GM06990 (cell line): ENCODE results near the gene NUB1.

Experiments used
- DNase-seq: peaks from one replicate; pipeline ENCODE4 v3.0.0-alpha.2; 2011; ENCODE audit not compliant: insufficient read length; ENCODE audit errors: extremely low read depth
- H3K27me3 ChIP-seq: replicated peaks from 2 replicates; pipeline ENCODE4 v1.6.0; 2011; ENCODE audit warnings: low read length; ENCODE audit not compliant: control insufficient read depth, insufficient read depth
- H3K36me3 ChIP-seq: 2 replicates; pipeline ENCODE4 v1.5.1; 2011; ENCODE audit warnings: low read length; ENCODE audit not compliant: control insufficient read depth, insufficient read depth
- H3K4me3 ChIP-seq: replicated peaks from 2 replicates; pipeline ENCODE4 v1.5.1; 2011; ENCODE audit warnings: low read depth, mild to moderate bottlenecking, control low read depth, low read length
- TF ChIP-seq, protein P1 (sequence below): IDR thresholded peaks from 2 replicates; pipeline ENCODE4 v1.5.1; 2011; ENCODE audit warnings: low read length, control low read depth, mild to moderate bottlenecking, inconsistent platforms; ENCODE audit not compliant: insufficient read depth, poor library complexity, severe bottlenecking

NUB1 gene

DNA sequence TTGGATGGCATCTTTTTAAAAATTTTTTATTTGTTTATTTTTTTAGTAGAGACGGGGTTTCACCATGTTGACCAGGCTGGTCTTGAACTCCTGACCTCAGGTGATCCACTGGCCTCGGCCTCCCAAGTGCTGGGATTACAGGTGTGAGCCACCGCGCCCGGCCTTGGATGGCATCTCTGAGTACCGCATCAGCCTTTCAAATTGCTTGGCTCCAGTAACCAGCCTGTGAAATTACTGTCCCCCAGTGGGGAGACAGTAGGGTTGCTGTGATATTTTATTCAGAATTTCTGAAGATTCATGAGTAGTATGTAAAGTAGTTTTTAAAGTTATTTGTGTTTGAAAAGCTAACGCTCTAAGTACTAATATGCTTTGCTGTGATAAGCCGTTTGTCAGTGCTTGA lies 1.2 kb downstream of the NUB1 start:
- H3K27me3 ChIP-seq: no peaks in the 10 kb centered on the region
- H3K36me3 ChIP-seq: peaks cover 6% of the 10 kb centered on the region
- peak overlapping the region; percentile 71 for H3K4me3 ChIP-seq
- TF ChIP-seq, protein P1, sequence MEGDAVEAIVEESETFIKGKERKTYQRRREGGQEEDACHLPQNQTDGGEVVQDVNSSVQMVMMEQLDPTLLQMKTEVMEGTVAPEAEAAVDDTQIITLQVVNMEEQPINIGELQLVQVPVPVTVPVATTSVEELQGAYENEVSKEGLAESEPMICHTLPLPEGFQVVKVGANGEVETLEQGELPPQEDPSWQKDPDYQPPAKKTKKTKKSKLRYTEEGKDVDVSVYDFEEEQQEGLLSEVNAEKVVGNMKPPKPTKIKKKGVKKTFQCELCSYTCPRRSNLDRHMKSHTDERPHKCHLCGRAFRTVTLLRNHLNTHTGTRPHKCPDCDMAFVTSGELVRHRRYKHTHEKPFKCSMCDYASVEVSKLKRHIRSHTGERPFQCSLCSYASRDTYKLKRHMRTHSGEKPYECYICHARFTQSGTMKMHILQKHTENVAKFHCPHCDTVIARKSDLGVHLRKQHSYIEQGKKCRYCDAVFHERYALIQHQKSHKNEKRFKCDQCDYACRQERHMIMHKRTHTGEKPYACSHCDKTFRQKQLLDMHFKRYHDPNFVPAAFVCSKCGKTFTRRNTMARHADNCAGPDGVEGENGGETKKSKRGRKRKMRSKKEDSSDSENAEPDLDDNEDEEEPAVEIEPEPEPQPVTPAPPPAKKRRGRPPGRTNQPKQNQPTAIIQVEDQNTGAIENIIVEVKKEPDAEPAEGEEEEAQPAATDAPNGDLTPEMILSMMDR: no peak
- DNase-seq: no peak

GRCh38 chr7:151343516-151343915 lies 1.9 kb downstream of the NUB1 start:
- TF ChIP-seq, protein P1: no peak
- Histone ChIP-seq H3K4me3 (no peak overlapping the region; the same call in 1 of the 2 replicates), H3K27me3 (no peaks in the 10 kb centered on the region), H3K36me3 (peaks cover 6% of the 10 kb centered on the region)
- DNase-seq: no peak

DNA sequence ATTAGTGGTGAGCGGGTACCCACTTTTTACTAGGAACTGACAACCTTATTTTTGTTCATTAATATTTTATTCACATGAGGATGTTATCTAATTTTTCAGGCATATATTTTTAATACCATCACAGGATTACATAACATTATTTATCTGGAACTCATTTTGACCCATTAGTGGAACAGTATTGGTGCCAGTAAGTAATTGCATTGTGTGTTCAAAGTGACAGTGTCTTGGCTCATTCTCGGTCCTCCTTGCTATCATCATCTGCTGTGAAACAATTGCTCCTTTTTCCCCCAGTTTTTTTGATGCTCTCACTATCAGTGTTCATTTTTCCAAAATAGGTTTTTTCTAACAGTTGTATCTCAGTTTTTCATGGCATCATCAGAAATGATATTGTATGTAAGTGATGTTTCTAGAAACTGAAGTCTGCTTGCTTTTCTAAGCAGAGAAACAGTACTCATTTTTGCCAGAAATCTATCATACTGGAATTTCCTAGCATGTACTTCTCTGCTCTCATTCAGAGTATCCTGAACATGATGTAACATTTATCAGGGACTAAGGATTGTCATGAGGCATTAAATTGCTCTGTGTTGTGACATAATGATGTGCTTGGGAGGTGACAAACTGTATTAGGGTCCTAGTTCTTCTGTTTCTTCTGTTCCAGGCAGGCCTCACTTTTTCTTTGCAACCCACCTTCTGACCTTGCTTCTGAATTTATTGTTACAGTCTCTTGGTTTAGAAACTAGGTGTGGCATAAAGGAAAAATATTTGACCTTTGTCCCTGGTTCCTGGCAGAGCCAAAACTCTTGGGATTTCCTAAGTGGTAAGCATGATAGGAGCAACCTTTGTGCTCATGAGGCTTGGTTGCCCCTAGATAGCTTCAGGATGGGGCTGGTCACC lies 4.2 kb downstream of the NUB1 start:
- H3K36me3 ChIP-seq: peaks cover 6% of the 10 kb centered on the region
- no peak for DNase-seq
- no peaks in the 10 kb centered on the region for H3K27me3 ChIP-seq
- H3K4me3 ChIP-seq: no peak overlapping the region
- TF ChIP-seq, protein P1: no peak

GRCh38 chr7:151346470-151346769 lies 4.8 kb downstream of the NUB1 start:
- TF ChIP-seq, protein P1: no peak
- no peaks in the 10 kb centered on the region for H3K27me3 ChIP-seq
- no peak overlapping the region for H3K4me3 ChIP-seq
- peaks cover 6% of the 10 kb centered on the region for H3K36me3 ChIP-seq
- DNase-seq: no peak

DNA sequence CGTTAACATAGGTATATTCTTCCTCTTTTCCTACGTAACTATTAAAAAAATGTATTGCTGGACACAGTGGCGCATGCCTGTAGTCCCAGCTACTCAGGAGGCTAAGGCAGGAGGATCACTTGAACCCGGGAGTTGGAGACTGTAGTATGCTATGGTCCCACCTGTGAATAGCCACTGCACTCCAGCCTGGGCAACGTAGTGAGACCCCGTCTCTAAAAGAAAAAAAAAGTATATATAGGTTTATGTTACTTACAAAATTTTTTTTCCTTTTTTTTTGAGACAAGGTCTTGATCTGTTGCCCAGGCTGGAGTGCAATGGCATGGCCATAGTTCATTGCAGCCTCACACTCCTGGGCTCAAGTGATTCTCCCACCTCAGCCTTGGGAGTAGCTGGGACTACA lies 5.6 kb downstream of the NUB1 start:
- no peak for DNase-seq
- Histone ChIP-seq H3K4me3 (no peak overlapping the region), H3K36me3 (peaks cover 6% of the 10 kb centered on the region), H3K27me3 (no peaks in the 10 kb centered on the region)
- TF ChIP-seq, protein P1: no peak

- Histone ChIP-seq H3K36me3 (peaks cover 12% of the 10 kb centered on the region), H3K27me3 (no peaks in the 10 kb centered on the region), H3K4me3 (no peak overlapping the region)
- peak; percentile 16 for DNase-seq
- TF ChIP-seq, protein P1: no peak
These were observed 7.4 kb downstream of the NUB1 start for GRCh38 chr7:151348970-151349369.
